ENCODE results near the gene TFF3. TPM values are rescaled to one million over a fixed set of nuclear protein-coding genes. Genes with fewer than 3 reads are reported as not detected.
"Not testable (repeated sequence)": the region's sequence is repeated elsewhere in the genome, so short reads cannot be mapped to it uniquely, and the experiment has no call there.

Gene TFF3
- polyA plus RNA-seq, 1 experiment, result not detected

DNA sequence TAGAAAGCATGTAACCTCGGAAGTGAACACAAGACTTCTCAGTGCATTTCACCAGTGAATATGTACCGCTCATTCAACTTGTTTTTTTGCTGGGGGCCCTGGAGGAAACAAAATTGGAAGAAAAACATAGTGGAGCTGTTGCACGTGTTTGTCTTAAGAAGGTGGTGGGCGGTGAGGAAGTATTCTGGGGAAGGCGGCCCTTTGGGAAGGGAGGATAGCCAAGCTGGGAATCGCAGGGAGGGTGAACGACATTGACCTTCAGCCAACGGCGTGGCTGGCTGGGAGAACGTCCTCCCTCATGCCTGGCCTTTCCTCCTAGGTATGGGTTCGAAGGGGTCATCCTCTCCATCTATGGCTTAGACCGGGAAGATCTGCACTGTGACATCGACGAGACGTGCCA lies 19.4 kb downstream of the TFF3 start:
- Histone ChIP-seq H3K36me3 (ENCODE audit: control insufficient read depth, insufficient read depth, low read length) (no peaks in the 10 kb centered on the region), H3K4me3 (ENCODE audit: low read depth, low read length) (no peak overlapping the region), H3K27me3 (ENCODE audit: control insufficient read depth, insufficient read depth, low read length) (no peaks in the 10 kb centered on the region)
- TF ChIP-seq, protein P1, sequence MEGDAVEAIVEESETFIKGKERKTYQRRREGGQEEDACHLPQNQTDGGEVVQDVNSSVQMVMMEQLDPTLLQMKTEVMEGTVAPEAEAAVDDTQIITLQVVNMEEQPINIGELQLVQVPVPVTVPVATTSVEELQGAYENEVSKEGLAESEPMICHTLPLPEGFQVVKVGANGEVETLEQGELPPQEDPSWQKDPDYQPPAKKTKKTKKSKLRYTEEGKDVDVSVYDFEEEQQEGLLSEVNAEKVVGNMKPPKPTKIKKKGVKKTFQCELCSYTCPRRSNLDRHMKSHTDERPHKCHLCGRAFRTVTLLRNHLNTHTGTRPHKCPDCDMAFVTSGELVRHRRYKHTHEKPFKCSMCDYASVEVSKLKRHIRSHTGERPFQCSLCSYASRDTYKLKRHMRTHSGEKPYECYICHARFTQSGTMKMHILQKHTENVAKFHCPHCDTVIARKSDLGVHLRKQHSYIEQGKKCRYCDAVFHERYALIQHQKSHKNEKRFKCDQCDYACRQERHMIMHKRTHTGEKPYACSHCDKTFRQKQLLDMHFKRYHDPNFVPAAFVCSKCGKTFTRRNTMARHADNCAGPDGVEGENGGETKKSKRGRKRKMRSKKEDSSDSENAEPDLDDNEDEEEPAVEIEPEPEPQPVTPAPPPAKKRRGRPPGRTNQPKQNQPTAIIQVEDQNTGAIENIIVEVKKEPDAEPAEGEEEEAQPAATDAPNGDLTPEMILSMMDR (IDR thresholded peaks at IDR 0.05; ENCODE audit: insufficient read depth, low read depth, low read length), result no peak
- CTCF ChIA-PET, result no interaction called here
- no peak for DNase-seq (ENCODE audit: low read depth)
- POLR2A ChIA-PET, result no interaction called here

DNA sequence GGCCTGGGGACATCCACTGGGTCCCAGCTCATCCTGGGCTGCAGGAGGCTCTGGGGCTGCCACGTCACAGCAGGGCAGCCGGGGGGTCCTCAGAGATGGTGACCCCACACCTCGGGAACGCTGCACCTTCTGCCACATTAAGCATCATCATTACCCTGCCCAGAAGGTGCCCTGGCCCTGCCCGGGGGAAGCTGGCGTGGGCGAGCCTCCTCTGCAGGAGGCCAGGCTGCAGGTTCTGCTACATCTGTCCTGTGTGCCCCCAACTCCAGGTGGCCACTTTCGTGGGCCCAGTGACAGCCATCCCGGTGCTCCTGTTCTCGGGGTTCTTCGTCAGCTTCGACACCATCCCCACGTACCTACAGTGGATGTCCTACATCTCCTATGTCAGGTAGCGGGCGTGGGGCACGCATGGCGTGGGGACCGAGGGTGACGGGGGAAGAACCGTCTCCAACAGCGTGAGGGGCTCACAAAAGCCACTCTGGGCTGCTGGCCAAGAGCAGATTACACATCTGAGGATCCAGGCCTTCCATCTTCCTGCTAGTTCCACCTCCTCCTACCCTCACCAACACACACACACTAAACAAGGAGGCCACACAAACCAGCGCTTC lies 20.8 kb downstream of the TFF3 start:
- Histone ChIP-seq H3K4me3 (ENCODE audit: low read depth, low read length) (no peak overlapping the region), H3K27me3 (ENCODE audit: control insufficient read depth, insufficient read depth, low read length) (no peaks in the 10 kb centered on the region), H3K36me3 (ENCODE audit: control insufficient read depth, insufficient read depth, low read length) (no peaks in the 10 kb centered on the region)
- ChIA-PET POLR2A (no interaction called here), CTCF (no interaction called here)
- no peak for DNase-seq (ENCODE audit: low read depth)
- TF ChIP-seq, protein P1 (IDR thresholded peaks at IDR 0.05; ENCODE audit: insufficient read depth, low read depth, low read length), result no peak

DNA sequence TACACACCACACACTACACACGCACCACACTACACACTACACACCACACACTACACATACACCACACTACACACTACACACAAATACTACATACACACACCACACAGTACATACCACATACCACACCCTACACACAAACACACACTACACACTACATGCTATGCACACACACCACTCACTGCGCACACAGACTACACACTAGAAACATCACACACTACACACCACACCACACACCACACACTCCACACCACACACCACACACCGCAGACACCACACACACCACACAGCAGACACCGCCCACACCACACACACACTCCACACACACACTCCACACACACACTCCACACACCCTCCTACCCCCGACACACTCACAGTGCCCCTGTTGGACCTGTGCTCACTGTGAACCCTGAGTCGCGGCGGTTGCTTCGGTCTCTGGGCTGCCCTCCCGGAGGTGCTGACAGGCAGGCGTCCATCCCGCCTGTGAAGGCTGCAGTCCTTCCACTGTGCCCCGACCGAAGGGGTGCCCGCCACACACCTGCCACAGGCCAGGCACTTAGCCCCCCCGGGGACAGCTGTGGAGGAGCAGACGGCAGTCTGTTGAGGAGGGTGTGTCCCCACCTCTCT lies 21.4 kb downstream of the TFF3 start:
- ChIA-PET CTCF (no interaction called here), POLR2A (no interaction called here)
- H3K4me3 ChIP-seq (ENCODE audit: low read depth, low read length), result no peak overlapping the region
- TF ChIP-seq, protein P1 (IDR thresholded peaks at IDR 0.05; ENCODE audit: insufficient read depth, low read depth, low read length), result no peak
- DNase-seq (ENCODE audit: low read depth), result no peak
- no peaks in the 10 kb centered on the region for H3K36me3 ChIP-seq (ENCODE audit: control insufficient read depth, insufficient read depth, low read length)
- H3K27me3 ChIP-seq (ENCODE audit: control insufficient read depth, insufficient read depth, low read length), result no peaks in the 10 kb centered on the region

DNA sequence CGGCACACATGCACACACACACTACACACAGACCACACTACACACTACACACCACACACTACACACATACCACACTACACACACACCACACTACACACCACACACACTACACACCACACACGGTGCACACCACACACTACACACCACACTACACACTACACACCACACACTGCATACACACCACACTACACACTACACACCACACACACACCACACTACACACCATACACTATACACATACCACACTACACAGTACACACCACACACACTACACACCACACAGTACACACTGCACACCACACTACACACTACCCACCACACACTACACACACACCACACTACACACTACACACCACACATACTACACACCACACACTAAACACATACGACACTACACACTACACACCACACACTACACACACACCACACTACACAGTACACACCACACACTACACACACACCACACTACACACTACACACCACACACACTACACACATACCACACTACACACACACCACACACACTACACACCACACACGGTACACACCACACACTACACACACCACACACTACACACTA lies 22.6 kb downstream of the TFF3 start:
- H3K36me3 ChIP-seq (ENCODE audit: control insufficient read depth, insufficient read depth, low read length); DNase-seq (ENCODE audit: low read depth); CTCF ChIA-PET; POLR2A ChIA-PET; H3K27me3 ChIP-seq (ENCODE audit: control insufficient read depth, insufficient read depth, low read length); H3K4me3 ChIP-seq (ENCODE audit: low read depth, low read length): not testable (repeated sequence)

DNA sequence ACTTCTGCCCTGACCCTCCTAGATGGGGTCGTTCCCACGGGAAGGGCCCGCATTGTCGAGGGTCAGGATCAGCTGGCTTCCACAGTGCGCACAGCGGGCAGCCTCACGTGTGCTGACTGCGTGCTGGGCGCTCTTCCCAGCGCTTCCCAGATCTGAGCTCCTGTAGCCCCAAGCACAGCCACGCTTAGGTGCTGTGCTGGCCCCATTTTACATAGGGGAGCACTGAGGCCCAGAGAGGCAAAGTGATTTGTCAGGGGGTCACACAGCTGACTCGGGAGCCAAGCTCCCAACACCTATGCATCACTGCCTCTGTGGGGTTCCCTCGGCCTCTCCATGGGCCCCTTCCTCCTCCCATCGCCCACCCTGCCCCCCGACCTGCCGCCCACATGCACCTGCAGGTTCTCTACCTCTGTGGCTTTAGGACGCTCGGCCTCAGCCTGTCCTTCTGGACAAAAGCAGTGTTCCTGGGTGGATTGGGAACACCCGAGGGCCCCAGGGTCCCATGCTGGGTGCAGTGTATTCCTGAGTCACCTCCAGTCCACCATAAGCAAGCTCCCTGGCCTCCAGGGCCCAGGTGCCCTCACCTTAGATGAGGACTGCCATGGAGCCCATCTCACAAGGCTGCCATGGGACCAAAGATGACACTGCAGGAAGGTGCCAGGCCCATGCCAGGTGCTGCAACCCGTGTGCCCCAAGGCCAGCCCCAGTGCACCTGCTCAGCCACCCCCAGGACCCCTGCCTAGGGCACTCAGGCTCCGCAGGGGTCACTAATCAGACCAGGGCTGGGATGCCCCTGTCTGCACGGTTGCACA lies 23.3 kb downstream of the TFF3 start:
- Histone ChIP-seq H3K4me3 (ENCODE audit: low read depth, low read length) (no peak overlapping the region), H3K27me3 (ENCODE audit: control insufficient read depth, insufficient read depth, low read length) (no peaks in the 10 kb centered on the region), H3K36me3 (ENCODE audit: control insufficient read depth, insufficient read depth, low read length) (no peaks in the 10 kb centered on the region)
- no peak for DNase-seq (ENCODE audit: low read depth)
- CTCF ChIA-PET, result no interaction called here
- TF ChIP-seq, protein P1 (IDR thresholded peaks at IDR 0.05; ENCODE audit: insufficient read depth, low read depth, low read length), result no peak
- POLR2A ChIA-PET, result no interaction called here
